Neutrophil (primary cell): Measurements from ENCODE around the gene PHF11.

ENCODE experiments used
- H3K27ac ChIP-seq: fragments of 200-600 bp; sonication (generic); 2 replicates; pipeline ENCODE4 v1.5.1; 2016; ENCODE audit warnings: mild to moderate bottlenecking, moderate library complexity
- H3K27me3 ChIP-seq: fragments of 200-600 bp; sonication (generic); 2 replicates; pipeline ENCODE4 v1.6.0; 2016; ENCODE audit warnings: mild to moderate bottlenecking
- H3K36me3 ChIP-seq: fragments of 200-600 bp; sonication (generic); 2 replicates; pipeline ENCODE4 v1.5.1; 2017
- H3K4me1 ChIP-seq, 2 experiments: fragments of 200-600 bp in 1 of 2; sonication (generic) in 1 of 2; 1 replicate in 1 of 2; 2 replicates in 1 of 2; pipeline versions ENCODE4 v1.5.1 to v1.6.1; 2013 to 2016; ENCODE audit warnings: low read depth in 1 of 2, low read length in 1 of 2, mild to moderate bottlenecking in 1 of 2, moderate library complexity in 1 of 2; ENCODE audit not compliant: control insufficient read depth in 1 of 2, insufficient read depth in 1 of 2
- H3K4me3 ChIP-seq, 2 experiments: fragments of 200-600 bp in 1 of 2; sonication (generic) in 1 of 2; 1 replicate in 1 of 2; 2 replicates in 1 of 2; pipeline ENCODE4 v1.5.1; 2013 to 2016; ENCODE audit warnings: low read depth in 1 of 2, low read length in 1 of 2, mild to moderate bottlenecking in 1 of 2, moderate library complexity in 1 of 2
- H3K9me3 ChIP-seq: fragments of 200-600 bp; sonication (generic); 2 replicates; pipeline ENCODE4 v1.5.1; 2016
- TF ChIP-seq, protein P1 (sequence below): fragments of 200-600 bp; sonication (generic); IDR thresholded peaks from 2 replicates; pipeline ENCODE4 v1.5.1; 2016; ENCODE audit warnings: antibody characterized with exemption

Gene PHF11

DNA sequence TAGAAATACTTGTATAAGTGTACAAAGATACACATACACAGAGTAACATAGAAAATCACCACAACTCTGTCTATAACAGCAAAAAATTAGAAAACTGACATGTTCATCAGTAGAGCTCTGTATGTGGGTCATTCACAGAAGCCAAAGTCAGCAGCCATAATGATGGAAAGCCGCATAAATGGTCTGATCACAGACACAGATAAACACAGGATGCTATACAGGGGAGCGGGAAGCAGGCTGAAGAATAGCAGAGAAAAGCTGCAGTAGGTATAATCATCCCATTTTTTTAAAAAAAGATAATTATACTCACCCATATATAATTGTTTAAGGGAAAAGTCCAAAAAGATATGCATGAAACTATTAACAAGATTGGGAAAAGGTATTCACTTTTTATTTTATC lies 58.1 kb downstream of the PHF11 start:
- Histone ChIP-seq H3K9me3 (no peaks in the 10 kb centered on the region), H3K36me3 (peaks cover 22% of the 10 kb centered on the region)

DNA sequence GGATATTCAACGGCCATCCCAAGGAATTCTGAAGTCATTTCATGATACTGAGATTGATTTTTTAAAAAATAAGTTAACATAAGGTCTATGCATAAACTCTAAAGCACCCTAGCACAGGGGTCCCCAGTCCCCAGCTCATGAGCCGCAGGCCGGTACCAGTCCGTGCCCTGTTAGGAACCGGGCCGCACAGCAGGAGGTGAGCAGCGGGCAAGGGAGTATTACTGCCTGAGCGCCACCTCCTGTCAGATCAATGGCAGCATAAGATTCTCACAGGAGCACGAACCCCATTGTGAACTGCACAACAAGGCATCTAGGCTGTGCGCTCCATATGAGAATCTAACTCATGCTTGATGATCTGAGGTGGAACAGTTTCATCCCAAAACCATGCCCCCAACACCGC lies 58.6 kb downstream of the PHF11 start:
- peaks cover 4 to 8% of the 10 kb centered on the region in 2 experiments for H3K4me1 ChIP-seq
- H3K9me3 ChIP-seq = no peaks in the 10 kb centered on the region
- peaks cover 25% of the 10 kb centered on the region for H3K36me3 ChIP-seq
- H3K4me3 ChIP-seq = no peak overlapping the region
- no peaks in the 10 kb centered on the region for H3K27me3 ChIP-seq
- TF ChIP-seq, protein P1, sequence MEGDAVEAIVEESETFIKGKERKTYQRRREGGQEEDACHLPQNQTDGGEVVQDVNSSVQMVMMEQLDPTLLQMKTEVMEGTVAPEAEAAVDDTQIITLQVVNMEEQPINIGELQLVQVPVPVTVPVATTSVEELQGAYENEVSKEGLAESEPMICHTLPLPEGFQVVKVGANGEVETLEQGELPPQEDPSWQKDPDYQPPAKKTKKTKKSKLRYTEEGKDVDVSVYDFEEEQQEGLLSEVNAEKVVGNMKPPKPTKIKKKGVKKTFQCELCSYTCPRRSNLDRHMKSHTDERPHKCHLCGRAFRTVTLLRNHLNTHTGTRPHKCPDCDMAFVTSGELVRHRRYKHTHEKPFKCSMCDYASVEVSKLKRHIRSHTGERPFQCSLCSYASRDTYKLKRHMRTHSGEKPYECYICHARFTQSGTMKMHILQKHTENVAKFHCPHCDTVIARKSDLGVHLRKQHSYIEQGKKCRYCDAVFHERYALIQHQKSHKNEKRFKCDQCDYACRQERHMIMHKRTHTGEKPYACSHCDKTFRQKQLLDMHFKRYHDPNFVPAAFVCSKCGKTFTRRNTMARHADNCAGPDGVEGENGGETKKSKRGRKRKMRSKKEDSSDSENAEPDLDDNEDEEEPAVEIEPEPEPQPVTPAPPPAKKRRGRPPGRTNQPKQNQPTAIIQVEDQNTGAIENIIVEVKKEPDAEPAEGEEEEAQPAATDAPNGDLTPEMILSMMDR = no peak
- no peak overlapping the region for H3K27ac ChIP-seq

More for the DNA sequence above, 58.1 kb downstream of the PHF11 start:
- Histone ChIP-seq H3K4me1 (peaks cover 4 to 8% of the 10 kb centered on the region in 2 experiments), H3K27ac (no peak overlapping the region), H3K27me3 (no peaks in the 10 kb centered on the region), H3K4me3 (no peak overlapping the region)
- TF ChIP-seq, protein P1 = no peak

- no peaks in the 10 kb centered on the region for H3K27me3 ChIP-seq
- peaks cover 30% of the 10 kb centered on the region for H3K36me3 ChIP-seq
- no peak overlapping the region for H3K4me3 ChIP-seq
- H3K9me3 ChIP-seq = no peaks in the 10 kb centered on the region
- TF ChIP-seq, protein P1 = no peak
- no peak overlapping the region for H3K27ac ChIP-seq
- no peaks in the 10 kb centered on the region for H3K4me1 ChIP-seq
Observed at GRCh38 chr13:49559006-49559405, 63.3 kb downstream of the PHF11 start.

DNA sequence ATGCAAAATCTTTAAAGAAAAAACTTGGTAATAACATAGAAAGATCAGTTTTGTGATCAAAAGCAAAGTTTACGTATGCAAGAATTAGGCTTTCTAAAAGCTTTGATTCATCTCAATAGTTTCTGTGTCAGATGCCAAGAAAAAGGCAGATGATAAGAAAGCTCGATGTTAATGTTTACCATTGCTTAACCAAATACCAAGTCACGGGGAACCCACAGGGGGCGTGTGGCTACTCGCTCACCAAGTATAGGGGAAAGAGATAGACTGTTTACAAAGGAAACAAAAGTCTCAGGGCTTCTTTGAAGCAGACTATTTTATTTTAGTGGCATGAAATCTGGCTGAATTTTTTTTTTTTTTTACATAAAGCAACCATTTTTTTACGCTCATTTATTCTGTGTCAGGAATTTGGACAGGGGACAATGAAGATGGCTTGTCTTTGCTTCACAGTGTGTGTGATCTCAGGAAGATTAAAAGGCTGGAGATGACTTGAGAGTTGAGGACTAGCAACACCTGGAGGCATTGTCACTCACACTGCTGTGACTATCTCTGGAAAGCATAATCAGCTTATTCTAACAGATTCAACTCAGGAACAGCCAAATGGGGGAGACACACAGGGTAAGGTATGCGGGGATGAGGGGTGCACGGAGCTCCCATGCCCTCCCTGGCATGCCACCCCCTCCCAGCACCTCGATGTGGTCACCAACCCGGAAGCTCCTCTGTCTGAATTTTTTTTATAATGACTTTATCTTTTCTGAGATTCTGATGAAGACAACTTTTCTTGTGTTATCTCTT lies 64.7 kb downstream of the PHF11 start:
- TF ChIP-seq, protein P1 = no peak
- peaks cover 22% of the 10 kb centered on the region for H3K36me3 ChIP-seq
- no peaks in the 10 kb centered on the region for H3K4me1 ChIP-seq
- H3K4me3 ChIP-seq = no peak overlapping the region
- no peak overlapping the region for H3K27ac ChIP-seq
- H3K27me3 ChIP-seq = no peaks in the 10 kb centered on the region
- no peaks in the 10 kb centered on the region for H3K9me3 ChIP-seq

DNA sequence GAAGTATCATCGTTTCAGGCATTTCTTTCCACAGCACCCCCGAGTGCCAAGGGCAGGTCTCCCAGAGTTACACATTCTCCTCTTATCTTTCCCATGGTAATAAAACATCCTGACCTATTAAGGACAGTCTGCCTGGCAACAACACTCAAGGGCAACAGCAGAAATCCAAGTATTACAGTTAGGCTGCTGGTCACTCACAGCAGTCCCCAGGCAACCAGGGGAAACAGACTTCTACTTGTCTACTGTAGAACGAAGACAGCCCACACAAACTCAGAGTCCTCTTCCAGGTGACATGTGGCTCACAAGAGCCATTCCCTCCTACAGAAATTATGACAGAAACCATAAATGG lies 65.3 kb downstream of the PHF11 start:
- no peaks in the 10 kb centered on the region for H3K27me3 ChIP-seq
- H3K4me3 ChIP-seq = no peak overlapping the region
- H3K36me3 ChIP-seq = peaks cover 22% of the 10 kb centered on the region
- H3K4me1 ChIP-seq = no peaks in the 10 kb centered on the region
- no peaks in the 10 kb centered on the region for H3K9me3 ChIP-seq
- TF ChIP-seq, protein P1 = no peak
- no peak overlapping the region for H3K27ac ChIP-seq
